SK-N-SH (cell line): Measurements from ENCODE around the gene HEXA.

Experiments
- FOXJ3 ChIP-seq: sonication (generic); formaldehyde crosslinking; IDR thresholded peaks from 2 replicates; pipeline ENCODE4 v1.5.1; 2020; ENCODE audit warnings: mild to moderate bottlenecking, missing genetic modification reagents
- GABPA ChIP-seq: IDR thresholded peaks from 2 replicates; pipeline ENCODE4 v1.4.0; 2012; ENCODE audit warnings: low read depth, mild to moderate bottlenecking
- NRF1 ChIP-seq: IDR thresholded peaks from 2 replicates; pipeline ENCODE4 v1.6.1; 2012; ENCODE audit warnings: low read depth, mild to moderate bottlenecking, low read length
- POLR2AphosphoS5 ChIP-seq: IDR thresholded peaks from 2 replicates; pipeline ENCODE4 v1.6.1; 2012; ENCODE audit warnings: low read depth, low read length
- RAD21 ChIP-seq: IDR thresholded peaks from 2 replicates; pipeline ENCODE4 v1.6.1; 2012; ENCODE audit warnings: mild to moderate bottlenecking, low read length
- RFX5 ChIP-seq: IDR thresholded peaks from 2 replicates; pipeline ENCODE4 v1.6.1; 2012; ENCODE audit warnings: mild to moderate bottlenecking, improper control_type of control experiment, low read length
- SIN3A ChIP-seq: IDR thresholded peaks from 2 replicates; pipeline ENCODE4 v1.6.1; 2012; ENCODE audit warnings: low read depth, mild to moderate bottlenecking, low read length, moderate library complexity, borderline replicate concordance
- SMC3 ChIP-seq: IDR thresholded peaks from 2 replicates; pipeline ENCODE4 v1.6.1; 2012; ENCODE audit warnings: low read depth, low read length, improper control_type of control experiment
- TF ChIP-seq, protein P1 (sequence below): fragments of 200-600 bp; sonication (generic); IDR thresholded peaks from 2 replicates; pipeline ENCODE4 v1.6.1; 2017; ENCODE audit warnings: antibody characterized with exemption, mild to moderate bottlenecking, moderate library complexity
- TF ChIP-seq, protein P2 (sequence below): IDR thresholded peaks from 2 replicates; pipeline ENCODE4 v1.4.0; 2012; ENCODE audit warnings: low read depth
- TF ChIP-seq, protein P3 (sequence below): IDR thresholded peaks from 2 replicates; pipeline ENCODE4; 2012

DNA sequence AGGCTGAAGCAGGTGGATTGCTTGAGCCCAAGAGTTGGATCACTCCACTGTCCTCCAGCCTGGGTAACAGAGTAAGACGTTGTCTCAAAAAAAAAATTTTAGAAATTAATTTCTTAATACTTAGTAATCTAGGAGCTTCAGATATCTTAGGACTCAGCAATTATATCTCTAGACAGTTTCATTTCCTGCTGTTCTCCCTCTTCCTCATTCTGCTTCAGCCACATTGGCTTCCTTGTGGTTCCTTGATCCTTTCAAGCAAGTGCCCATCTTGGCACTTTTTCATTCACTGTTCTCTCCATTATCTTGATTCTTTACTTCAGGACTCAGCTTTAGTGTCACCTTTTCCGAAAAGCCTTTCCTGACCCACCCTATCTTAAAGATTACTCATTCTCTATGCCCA lies 44.8 kb upstream of the HEXA start:
- TF ChIP-seq, protein P1, sequence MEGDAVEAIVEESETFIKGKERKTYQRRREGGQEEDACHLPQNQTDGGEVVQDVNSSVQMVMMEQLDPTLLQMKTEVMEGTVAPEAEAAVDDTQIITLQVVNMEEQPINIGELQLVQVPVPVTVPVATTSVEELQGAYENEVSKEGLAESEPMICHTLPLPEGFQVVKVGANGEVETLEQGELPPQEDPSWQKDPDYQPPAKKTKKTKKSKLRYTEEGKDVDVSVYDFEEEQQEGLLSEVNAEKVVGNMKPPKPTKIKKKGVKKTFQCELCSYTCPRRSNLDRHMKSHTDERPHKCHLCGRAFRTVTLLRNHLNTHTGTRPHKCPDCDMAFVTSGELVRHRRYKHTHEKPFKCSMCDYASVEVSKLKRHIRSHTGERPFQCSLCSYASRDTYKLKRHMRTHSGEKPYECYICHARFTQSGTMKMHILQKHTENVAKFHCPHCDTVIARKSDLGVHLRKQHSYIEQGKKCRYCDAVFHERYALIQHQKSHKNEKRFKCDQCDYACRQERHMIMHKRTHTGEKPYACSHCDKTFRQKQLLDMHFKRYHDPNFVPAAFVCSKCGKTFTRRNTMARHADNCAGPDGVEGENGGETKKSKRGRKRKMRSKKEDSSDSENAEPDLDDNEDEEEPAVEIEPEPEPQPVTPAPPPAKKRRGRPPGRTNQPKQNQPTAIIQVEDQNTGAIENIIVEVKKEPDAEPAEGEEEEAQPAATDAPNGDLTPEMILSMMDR, result no peak
- TF ChIP-seq POLR2AphosphoS5, result no peak
- TF ChIP-seq, protein P2, sequence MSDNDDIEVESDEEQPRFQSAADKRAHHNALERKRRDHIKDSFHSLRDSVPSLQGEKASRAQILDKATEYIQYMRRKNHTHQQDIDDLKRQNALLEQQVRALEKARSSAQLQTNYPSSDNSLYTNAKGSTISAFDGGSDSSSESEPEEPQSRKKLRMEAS, result no peak
- no peak for TF ChIP-seq RAD21
- TF ChIP-seq, protein P3, sequence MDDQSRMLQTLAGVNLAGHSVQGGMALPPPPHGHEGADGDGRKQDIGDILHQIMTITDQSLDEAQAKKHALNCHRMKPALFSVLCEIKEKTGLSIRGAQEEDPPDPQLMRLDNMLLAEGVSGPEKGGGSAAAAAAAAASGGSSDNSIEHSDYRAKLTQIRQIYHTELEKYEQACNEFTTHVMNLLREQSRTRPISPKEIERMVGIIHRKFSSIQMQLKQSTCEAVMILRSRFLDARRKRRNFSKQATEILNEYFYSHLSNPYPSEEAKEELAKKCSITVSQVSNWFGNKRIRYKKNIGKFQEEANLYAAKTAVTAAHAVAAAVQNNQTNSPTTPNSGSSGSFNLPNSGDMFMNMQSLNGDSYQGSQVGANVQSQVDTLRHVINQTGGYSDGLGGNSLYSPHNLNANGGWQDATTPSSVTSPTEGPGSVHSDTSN, result no peak
- no peak for TF ChIP-seq FOXJ3 (CRISPR knock-in tag)
- TF ChIP-seq SMC3, result no peak
- TF ChIP-seq SIN3A, result no peak
- TF ChIP-seq GABPA, result no peak
- TF ChIP-seq RFX5, result no peak
- no peak for TF ChIP-seq NRF1
